ENCODE data around the gene ITGB1.
"Not testable (repeated sequence)": the region's sequence is repeated elsewhere in the genome, so short reads cannot be mapped to it uniquely, and the experiment has no call there.

ITGB1 gene

GRCh38 chr10:32929634-32930033 is 28.4 kb downstream of the ITGB1 start:
- no peak for DNase-seq

DNA sequence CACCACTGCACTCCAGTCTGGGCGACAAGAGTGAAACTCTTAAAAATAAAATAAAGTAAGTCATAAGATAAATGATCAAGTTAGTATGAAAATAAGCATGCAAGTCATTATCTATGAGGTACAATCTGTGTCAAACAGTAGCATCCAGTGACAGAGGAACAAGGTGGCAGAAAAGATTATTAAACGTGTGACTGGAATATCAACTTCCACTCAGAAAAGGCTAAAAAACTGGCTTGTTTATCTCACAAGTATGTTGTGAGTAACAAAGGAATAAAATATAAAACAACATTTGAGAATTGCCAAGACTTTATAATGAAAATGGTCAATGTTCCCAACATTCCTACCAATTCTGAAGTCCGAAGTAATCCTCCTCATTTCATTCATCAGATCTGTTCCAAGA is 30.3 kb downstream of the ITGB1 start:
- DNase-seq, result peak; percentile 79

DNA sequence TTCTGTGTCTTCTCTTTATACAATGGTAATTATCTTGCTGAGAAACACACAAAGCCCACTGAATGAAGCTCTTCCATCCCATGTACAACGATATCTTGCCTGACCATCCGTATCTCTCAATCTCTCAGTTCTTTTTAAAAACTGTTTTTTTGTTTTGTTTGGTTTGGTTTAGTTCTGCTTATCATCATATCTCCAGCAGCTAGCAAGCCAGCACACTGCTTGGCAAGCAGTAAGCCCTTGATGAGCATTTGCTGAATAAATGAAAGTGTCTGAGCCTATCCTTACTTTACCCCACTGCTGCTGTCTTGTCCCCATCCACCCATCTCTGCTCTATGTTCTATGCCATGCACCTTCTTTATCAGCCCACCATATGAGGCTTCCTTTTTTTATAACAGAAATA is 34.2 kb downstream of the ITGB1 start:
- peak; percentile 81 for DNase-seq

DNA sequence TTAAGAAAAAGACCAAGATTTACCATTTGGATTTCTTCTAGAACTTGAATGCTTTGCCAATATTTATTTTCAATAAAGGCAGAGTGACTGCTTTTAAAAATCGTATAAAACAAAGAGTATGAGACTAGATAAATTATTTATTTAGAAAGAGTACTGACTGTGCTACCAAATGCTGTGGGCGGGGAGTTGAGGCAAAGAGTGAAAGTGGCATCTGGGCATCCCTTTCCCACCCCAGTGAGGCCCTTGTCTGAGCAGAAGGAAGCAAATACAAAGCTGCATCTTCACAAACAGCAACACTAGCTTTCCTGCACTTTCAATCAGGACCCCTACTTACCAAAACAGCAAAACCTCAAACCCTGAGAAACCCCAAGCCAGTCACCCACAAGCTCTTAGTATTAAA is 34.9 kb downstream of the ITGB1 start:
- DNase-seq, result no peak

GRCh38 chr10:32922170-32922569 is 35.9 kb downstream of the ITGB1 start:
- DNase-seq, result peak; percentile 92

DNA sequence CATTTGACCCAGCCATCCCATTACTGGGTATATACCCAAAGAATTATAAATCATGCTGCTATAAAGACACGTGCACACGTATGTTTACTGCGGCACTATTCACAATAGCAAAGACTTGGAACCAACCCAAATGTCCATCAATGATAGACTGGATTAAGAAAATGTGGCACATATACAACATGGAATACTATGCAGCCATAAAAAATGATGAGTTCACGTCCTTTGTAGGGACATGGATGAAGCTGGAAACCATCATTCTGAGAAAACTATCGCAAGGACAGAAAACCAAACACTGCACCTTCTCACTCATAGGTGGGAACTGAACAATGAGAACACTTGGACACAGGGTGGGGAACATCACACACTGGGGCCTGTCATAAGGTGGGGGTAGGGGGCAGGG is 40.2 kb downstream of the ITGB1 start:
- not testable (repeated sequence) for DNase-seq

DNA sequence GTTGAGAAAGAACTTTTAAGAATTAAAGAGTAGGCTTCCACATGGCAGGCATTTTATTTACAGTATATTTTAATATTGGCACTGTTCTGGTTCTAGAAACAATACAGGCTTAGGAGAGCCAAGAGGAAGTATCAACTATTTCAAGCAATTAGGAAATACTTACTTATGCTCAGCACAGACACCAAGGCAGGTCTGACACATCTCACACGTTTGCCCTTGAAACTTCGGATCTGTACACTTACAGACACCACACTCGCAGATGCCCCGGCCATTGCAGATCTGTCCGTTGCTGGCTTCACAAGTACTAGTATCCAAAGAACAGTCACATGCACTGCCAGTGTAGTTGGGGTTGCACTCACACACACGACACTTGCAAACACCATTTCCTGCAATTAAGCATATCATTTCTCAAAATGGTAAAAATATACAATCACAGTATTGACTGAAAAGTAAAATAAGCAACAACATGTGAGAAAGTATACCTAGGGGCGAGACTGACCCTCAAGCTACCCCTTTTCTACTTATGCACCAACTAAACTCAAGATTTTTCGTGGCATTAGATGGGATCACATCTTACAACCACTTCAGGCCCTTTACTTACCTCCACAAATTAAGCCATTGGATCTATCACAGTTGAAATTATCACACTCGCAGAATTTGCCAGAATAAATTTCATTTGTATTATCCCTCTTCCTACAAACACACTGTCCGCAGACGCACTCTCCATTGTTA is 46.6 kb downstream of the ITGB1 start:
- DNase-seq, result no peak

DNA sequence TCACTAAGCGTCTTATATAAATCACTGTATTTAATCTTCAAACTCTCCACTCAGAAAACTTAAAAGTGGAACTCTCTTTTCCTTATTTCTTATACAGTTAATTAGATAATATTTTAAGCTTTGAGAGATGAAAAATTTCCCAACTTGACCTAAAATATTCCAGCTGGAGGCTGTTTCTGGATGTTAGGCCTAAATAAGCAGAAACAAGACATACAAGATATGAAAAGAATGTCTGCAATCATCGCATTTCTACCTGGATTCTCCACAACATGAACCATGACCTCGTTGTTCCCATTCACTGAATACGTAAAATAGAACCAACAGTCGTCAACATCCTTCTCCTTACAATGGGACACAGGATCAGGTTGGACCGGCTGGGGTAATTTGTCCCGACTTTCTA is 48.1 kb downstream of the ITGB1 start:
- DNase-seq, result not testable (repeated sequence)

- DNase-seq, result no peak
These were observed 48.6 kb downstream of the ITGB1 start for GRCh38 chr10:32909456-32909855.

- DNase-seq, result no peak
These were observed 51.4 kb downstream of the ITGB1 start for GRCh38 chr10:32906595-32906994.

GRCh38 chr10:32905466-32905865 is 52.6 kb downstream of the ITGB1 start:
- DNase-seq, result no peak

- DNase-seq, result no peak
These were observed 56.2 kb downstream of the ITGB1 start for GRCh38 chr10:32901815-32902214.

GRCh38 chr10:32895200-32895968 is 62.6 kb downstream of the ITGB1 start:
- not testable (repeated sequence) for DNase-seq

DNA sequence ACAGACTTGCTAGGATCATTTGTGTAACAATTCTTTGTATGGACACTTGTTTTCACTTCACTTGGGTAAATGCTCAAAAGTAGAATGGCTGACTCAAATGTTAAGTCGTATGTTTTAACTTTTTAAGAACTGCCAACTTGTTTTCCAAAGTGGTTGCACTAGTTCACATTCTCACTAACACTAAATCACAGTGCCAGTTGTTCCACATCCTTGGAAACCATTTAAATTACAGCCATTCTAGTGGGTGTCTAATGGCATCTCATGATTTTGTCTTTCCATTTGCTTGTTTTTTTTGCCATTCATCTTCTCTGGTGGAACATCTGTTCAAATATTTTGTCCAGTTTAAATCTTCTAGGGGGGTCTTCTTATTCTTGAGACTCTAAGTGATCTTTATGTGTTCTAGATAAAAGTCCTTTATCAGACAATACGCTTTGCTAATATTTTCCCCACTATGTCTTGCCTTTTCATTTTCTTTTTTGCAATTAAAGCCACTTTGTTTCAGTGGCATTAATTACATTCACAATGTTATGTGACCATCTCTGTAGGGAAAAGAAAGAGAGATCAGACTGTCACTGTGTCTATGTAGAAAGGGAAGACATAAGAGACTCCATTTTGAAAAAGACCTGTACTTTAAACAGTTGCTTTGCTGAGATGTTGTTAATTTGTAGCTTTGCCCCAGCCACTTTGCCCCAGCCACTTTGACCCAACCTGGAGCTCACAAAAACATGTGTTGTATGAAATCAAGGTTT is 63.9 kb downstream of the ITGB1 start:
- no peak for DNase-seq

- DNase-seq, result peak; percentile 32
These were observed 64.6 kb downstream of the ITGB1 start for GRCh38 chr10:32893434-32893833.

DNA sequence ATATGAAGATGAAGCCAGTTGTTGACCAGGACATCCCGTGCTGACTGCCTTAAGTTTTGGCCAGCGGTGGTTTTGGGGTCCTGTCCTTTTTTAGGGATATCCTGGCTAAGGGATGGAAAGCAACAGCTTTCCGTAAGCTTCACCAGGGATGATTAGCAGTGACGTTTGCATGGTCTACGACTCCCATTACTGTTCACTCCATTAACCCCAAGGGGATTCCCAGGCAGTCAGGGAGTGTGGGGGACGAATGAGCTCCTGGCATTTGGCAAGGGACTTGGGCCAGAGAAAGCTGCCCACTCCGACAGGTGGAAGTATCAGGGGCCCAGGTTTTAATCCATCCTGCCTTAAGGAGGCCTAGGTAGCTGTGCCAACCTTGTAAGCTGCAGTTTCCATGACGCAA is 66.8 kb downstream of the ITGB1 start:
- no peak for DNase-seq

GRCh38 chr10:32890444-32890843 is 67.6 kb downstream of the ITGB1 start:
- DNase-seq, result no peak

GRCh38 chr10:32889631-32890212 is 68.3 kb downstream of the ITGB1 start:
- DNase-seq, result no peak

GRCh38 chr10:32888161-32888927 is 69.7 kb downstream of the ITGB1 start:
- DNase-seq, result no peak

- DNase-seq, result no peak
These were observed 70.5 kb downstream of the ITGB1 start for GRCh38 chr10:32887481-32887880.

GRCh38 chr10:32882076-32882475 is 76.0 kb downstream of the ITGB1 start:
- DNase-seq, result no peak

DNA sequence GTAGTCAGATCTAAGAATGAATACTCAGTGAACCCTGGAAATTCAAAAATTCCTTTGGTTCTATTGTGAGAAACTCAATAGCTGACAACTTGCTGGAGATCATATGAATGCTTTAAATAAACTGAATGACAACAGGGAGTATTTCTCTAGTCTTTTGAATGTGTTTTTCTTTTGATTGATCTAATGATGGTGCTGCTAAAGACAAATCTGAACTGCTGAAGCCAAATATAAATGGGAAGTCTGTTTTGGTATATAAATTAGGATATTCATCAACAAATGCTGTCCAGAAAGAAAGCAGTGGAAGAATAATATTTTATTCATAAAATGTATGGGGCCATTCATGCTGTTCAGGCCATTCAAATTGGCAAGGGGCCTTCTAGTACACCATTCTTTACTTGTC is 79.4 kb downstream of the ITGB1 start:
- no peak for DNase-seq

- no peak for DNase-seq
These were observed 80.1 kb downstream of the ITGB1 start for GRCh38 chr10:32877915-32878314.

Measured in hematopoietic multipotent progenitor cell treated with erythropoietin and hydrocortisone succinate and interleukin-3 and kit ligand, for 6 days (in vitro differentiated cells).